HepG2 (cell line): Measurements from ENCODE around the gene DNAJC30. TPM values are rescaled to one million over a fixed set of nuclear protein-coding genes. Genes with fewer than 3 reads are reported as not detected.

Source experiments
- ATM ChIP-seq: fragments of 450-650 bp; IDR thresholded peaks from 2 replicates; pipeline ENCODE4 v1.7.1; 2017; ENCODE audit warnings: mild to moderate bottlenecking, borderline replicate concordance
- SRF ChIP-seq: IDR thresholded peaks from 2 replicates; pipeline ENCODE4 v1.6.1; 2011; ENCODE audit warnings: mild to moderate bottlenecking, low read depth, low read length, moderate library complexity
- WIZ ChIP-seq: sonication (generic); formaldehyde crosslinking; IDR thresholded peaks from 2 replicates; pipeline ENCODE4 v1.5.1; 2020; ENCODE audit warnings: mild to moderate bottlenecking, missing genetic modification reagents
- ZFP36L1 ChIP-seq: sonication (generic); formaldehyde crosslinking; IDR thresholded peaks from 2 replicates; pipeline ENCODE4 v1.8.0; 2022; ENCODE audit warnings: mild to moderate bottlenecking, missing genetic modification reagents, moderate library complexity
- ZNF460 ChIP-seq: sonication (generic); formaldehyde crosslinking; IDR thresholded peaks from 2 replicates; pipeline ENCODE4 v1.5.1; 2020; ENCODE audit warnings: missing genetic modification reagents, mild to moderate bottlenecking, borderline replicate concordance
- polyA plus RNA-seq, 8 experiments: library from polyadenylated mRNA; depleted of rRNA in 3 of 8; stranded (reverse) in 7 of 8; unstranded in 1 of 8; fragments of >200 nt; fragmentation: Illumina TruSeq in 4 of 8; extraction: Trizol in 4 of 8; gene quantifications; 2 replicates each; pipeline versions ENCODE4 v1.2.1 to v1.2.3, GENCODE V29; 2011 to 2016; ENCODE audit warnings: low read depth in 4 of 8, missing spikeins in 1 of 8, mixed read lengths in 1 of 8; ENCODE audit not compliant: insufficient read depth in 1 of 8
- total RNA-seq, 5 experiments: library from RNA; depleted of rRNA; stranded (reverse); fragments of >200 nt; fragmentation: Illumina TruSeq; extraction: Trizol; gene quantifications; 2 replicates each; pipeline ENCODE4 v1.2.3, GENCODE V29; 2016; ENCODE audit warnings: low read depth in 1 of 5
- TF ChIP-seq, protein P1 (sequence below): sonication (generic); formaldehyde crosslinking; IDR thresholded peaks from 2 replicates; pipeline ENCODE4 v1.4.0; 2020; ENCODE audit warnings: missing genetic modification reagents, borderline replicate concordance
- TF ChIP-seq, protein P2 (sequence below): IDR thresholded peaks from 2 replicates; pipeline ENCODE4 v1.6.1; 2016; ENCODE audit warnings: low read depth, missing genetic modification reagents, missing compliant biosample characterization
- TF ChIP-seq, protein P3 (sequence below): sonication (generic); formaldehyde crosslinking; IDR thresholded peaks from 2 replicates; pipeline ENCODE4 v1.4.0; 2020; ENCODE audit warnings: low read depth, mild to moderate bottlenecking, missing genetic modification reagents

DNAJC30 gene
- total and polyA plus RNA-seq, 2 of the 13 experiments (the other 11 are each of a cell fraction or from before 2014, with no cell fraction given) = 3.3 to 3.8 TPM

DNA sequence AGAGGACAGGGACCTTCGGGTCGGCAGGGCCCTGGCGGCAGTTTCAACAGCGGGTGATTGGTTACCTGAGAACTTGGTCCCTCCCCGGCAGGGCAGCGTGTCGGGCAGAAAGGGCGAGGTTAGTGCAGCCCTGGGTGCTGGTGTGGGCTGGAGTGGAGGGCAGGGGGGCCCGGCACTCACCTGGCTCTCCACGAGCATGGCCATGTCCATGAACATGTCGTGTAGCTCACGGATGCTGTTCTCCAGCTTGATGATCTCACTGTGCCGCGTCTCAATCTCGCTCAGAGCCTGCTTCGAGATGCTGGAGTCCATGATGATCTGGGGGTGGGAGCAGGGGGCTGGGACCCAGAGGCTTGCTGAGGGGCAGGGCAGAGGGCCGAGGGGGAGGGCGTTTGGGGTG, 19.4 kb upstream of the DNAJC30 start (continued):
- TF ChIP-seq, protein P1, sequence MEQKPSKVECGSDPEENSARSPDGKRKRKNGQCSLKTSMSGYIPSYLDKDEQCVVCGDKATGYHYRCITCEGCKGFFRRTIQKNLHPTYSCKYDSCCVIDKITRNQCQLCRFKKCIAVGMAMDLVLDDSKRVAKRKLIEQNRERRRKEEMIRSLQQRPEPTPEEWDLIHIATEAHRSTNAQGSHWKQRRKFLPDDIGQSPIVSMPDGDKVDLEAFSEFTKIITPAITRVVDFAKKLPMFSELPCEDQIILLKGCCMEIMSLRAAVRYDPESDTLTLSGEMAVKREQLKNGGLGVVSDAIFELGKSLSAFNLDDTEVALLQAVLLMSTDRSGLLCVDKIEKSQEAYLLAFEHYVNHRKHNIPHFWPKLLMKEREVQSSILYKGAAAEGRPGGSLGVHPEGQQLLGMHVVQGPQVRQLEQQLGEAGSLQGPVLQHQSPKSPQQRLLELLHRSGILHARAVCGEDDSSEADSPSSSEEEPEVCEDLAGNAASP (CRISPR knock-in tag) = no peak
- TF ChIP-seq ATM (no peak), SRF (no peak), ZNF460 (no peak), ZFP36L1 (CRISPR knock-in tag) (no peak), WIZ (CRISPR knock-in tag) (no peak)
- TF ChIP-seq, protein P2, sequence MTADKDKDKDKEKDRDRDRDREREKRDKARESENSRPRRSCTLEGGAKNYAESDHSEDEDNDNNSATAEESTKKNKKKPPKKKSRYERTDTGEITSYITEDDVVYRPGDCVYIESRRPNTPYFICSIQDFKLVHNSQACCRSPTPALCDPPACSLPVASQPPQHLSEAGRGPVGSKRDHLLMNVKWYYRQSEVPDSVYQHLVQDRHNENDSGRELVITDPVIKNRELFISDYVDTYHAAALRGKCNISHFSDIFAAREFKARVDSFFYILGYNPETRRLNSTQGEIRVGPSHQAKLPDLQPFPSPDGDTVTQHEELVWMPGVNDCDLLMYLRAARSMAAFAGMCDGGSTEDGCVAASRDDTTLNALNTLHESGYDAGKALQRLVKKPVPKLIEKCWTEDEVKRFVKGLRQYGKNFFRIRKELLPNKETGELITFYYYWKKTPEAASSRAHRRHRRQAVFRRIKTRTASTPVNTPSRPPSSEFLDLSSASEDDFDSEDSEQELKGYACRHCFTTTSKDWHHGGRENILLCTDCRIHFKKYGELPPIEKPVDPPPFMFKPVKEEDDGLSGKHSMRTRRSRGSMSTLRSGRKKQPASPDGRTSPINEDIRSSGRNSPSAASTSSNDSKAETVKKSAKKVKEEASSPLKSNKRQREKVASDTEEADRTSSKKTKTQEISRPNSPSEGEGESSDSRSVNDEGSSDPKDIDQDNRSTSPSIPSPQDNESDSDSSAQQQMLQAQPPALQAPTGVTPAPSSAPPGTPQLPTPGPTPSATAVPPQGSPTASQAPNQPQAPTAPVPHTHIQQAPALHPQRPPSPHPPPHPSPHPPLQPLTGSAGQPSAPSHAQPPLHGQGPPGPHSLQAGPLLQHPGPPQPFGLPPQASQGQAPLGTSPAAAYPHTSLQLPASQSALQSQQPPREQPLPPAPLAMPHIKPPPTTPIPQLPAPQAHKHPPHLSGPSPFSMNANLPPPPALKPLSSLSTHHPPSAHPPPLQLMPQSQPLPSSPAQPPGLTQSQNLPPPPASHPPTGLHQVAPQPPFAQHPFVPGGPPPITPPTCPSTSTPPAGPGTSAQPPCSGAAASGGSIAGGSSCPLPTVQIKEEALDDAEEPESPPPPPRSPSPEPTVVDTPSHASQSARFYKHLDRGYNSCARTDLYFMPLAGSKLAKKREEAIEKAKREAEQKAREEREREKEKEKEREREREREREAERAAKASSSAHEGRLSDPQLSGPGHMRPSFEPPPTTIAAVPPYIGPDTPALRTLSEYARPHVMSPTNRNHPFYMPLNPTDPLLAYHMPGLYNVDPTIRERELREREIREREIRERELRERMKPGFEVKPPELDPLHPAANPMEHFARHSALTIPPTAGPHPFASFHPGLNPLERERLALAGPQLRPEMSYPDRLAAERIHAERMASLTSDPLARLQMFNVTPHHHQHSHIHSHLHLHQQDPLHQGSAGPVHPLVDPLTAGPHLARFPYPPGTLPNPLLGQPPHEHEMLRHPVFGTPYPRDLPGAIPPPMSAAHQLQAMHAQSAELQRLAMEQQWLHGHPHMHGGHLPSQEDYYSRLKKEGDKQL (CRISPR knock-in tag) = no peak
- TF ChIP-seq, protein P3, sequence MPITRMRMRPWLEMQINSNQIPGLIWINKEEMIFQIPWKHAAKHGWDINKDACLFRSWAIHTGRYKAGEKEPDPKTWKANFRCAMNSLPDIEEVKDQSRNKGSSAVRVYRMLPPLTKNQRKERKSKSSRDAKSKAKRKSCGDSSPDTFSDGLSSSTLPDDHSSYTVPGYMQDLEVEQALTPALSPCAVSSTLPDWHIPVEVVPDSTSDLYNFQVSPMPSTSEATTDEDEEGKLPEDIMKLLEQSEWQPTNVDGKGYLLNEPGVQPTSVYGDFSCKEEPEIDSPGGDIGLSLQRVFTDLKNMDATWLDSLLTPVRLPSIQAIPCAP (CRISPR knock-in tag) = no peak
